H1 (cell line): ENCODE data around the gene FGFBP2. TPM values are rescaled to one million over a fixed set of nuclear protein-coding genes. Genes with fewer than 3 reads are reported as not detected.

Experiments
- FOSL1 ChIP-seq: IDR thresholded peaks from 2 replicates; pipeline ENCODE4 v1.6.1; 2011; ENCODE audit warnings: mild to moderate bottlenecking, low read depth, low read length, moderate library complexity; ENCODE audit not compliant: insufficient read depth
- KDM4A ChIP-seq: IDR thresholded peaks from one replicate; pipeline ENCODE4 v1.7.1; 2012; ENCODE audit warnings: low read depth, mild to moderate bottlenecking, moderate library complexity, low read length, inconsistent platforms; ENCODE audit not compliant: severe bottlenecking
- MAX ChIP-seq: IDR thresholded peaks from 2 replicates; pipeline ENCODE4 v1.6.1; 2012; ENCODE audit warnings: inconsistent platforms
- NRF1 ChIP-seq: IDR thresholded peaks from 2 replicates; pipeline ENCODE4 v1.6.1; 2011; ENCODE audit warnings: mild to moderate bottlenecking, low read depth, low read length, improper control_type of control experiment
- SP2 ChIP-seq: IDR thresholded peaks from 2 replicates; pipeline ENCODE4 v1.6.1; 2012; ENCODE audit warnings: mild to moderate bottlenecking, low read length, inconsistent platforms
- SUZ12 ChIP-seq: fragments of 200-600 bp; sonication (generic); IDR thresholded peaks from 2 replicates; pipeline ENCODE4 v1.6.1; 2012; ENCODE audit warnings: mild to moderate bottlenecking, inconsistent platforms, low read length, moderate library complexity, mixed read lengths
- polyA plus RNA-seq, 7 experiments: library from polyadenylated mRNA; depleted of rRNA in 3 of 7; stranded (reverse) in 5 of 7; unstranded in 2 of 7; fragments of >200 nt in 5 of 7; fragments of 200-250 nt in 2 of 7; gene quantifications; 1 replicate in 5 of 7; 2 replicates in 1 of 7; 4 replicates in 1 of 7; pipeline versions ENCODE4 v1.2.1 to v1.2.3, GENCODE V29; 2011 to 2013; ENCODE audit warnings: missing spikeins in 2 of 7, mixed read lengths in 2 of 7
- total RNA-seq: library from RNA; stranded (reverse); fragmentation: NEBNext Ultra II Directional; extraction: Animal tissue kit (Norgen Biotek cat#: 25700); gene quantifications from 2 replicates; pipeline ENCODE4 v1.2.1, GENCODE V29; 2021
- TF ChIP-seq, protein P1 (sequence below): fragments of 300-600 bp; sonication (generic); IDR thresholded peaks from 2 replicates; pipeline ENCODE4 v1.7.1; 2012; ENCODE audit warnings: low read length, moderate library complexity, mild to moderate bottlenecking, inconsistent platforms; ENCODE audit not compliant: insufficient replicate concordance

FGFBP2 gene
- total and polyA plus RNA-seq, 2 of the 8 experiments (the other 6 are each of a cell fraction or from before 2014, with no cell fraction given): 0.15 TPM; not detected in 1

- TF ChIP-seq SP2 (no peak), MAX (no peak), SUZ12 (no peak), NRF1 (no peak), FOSL1 (no peak), KDM4A (no peak)
- TF ChIP-seq, protein P1, sequence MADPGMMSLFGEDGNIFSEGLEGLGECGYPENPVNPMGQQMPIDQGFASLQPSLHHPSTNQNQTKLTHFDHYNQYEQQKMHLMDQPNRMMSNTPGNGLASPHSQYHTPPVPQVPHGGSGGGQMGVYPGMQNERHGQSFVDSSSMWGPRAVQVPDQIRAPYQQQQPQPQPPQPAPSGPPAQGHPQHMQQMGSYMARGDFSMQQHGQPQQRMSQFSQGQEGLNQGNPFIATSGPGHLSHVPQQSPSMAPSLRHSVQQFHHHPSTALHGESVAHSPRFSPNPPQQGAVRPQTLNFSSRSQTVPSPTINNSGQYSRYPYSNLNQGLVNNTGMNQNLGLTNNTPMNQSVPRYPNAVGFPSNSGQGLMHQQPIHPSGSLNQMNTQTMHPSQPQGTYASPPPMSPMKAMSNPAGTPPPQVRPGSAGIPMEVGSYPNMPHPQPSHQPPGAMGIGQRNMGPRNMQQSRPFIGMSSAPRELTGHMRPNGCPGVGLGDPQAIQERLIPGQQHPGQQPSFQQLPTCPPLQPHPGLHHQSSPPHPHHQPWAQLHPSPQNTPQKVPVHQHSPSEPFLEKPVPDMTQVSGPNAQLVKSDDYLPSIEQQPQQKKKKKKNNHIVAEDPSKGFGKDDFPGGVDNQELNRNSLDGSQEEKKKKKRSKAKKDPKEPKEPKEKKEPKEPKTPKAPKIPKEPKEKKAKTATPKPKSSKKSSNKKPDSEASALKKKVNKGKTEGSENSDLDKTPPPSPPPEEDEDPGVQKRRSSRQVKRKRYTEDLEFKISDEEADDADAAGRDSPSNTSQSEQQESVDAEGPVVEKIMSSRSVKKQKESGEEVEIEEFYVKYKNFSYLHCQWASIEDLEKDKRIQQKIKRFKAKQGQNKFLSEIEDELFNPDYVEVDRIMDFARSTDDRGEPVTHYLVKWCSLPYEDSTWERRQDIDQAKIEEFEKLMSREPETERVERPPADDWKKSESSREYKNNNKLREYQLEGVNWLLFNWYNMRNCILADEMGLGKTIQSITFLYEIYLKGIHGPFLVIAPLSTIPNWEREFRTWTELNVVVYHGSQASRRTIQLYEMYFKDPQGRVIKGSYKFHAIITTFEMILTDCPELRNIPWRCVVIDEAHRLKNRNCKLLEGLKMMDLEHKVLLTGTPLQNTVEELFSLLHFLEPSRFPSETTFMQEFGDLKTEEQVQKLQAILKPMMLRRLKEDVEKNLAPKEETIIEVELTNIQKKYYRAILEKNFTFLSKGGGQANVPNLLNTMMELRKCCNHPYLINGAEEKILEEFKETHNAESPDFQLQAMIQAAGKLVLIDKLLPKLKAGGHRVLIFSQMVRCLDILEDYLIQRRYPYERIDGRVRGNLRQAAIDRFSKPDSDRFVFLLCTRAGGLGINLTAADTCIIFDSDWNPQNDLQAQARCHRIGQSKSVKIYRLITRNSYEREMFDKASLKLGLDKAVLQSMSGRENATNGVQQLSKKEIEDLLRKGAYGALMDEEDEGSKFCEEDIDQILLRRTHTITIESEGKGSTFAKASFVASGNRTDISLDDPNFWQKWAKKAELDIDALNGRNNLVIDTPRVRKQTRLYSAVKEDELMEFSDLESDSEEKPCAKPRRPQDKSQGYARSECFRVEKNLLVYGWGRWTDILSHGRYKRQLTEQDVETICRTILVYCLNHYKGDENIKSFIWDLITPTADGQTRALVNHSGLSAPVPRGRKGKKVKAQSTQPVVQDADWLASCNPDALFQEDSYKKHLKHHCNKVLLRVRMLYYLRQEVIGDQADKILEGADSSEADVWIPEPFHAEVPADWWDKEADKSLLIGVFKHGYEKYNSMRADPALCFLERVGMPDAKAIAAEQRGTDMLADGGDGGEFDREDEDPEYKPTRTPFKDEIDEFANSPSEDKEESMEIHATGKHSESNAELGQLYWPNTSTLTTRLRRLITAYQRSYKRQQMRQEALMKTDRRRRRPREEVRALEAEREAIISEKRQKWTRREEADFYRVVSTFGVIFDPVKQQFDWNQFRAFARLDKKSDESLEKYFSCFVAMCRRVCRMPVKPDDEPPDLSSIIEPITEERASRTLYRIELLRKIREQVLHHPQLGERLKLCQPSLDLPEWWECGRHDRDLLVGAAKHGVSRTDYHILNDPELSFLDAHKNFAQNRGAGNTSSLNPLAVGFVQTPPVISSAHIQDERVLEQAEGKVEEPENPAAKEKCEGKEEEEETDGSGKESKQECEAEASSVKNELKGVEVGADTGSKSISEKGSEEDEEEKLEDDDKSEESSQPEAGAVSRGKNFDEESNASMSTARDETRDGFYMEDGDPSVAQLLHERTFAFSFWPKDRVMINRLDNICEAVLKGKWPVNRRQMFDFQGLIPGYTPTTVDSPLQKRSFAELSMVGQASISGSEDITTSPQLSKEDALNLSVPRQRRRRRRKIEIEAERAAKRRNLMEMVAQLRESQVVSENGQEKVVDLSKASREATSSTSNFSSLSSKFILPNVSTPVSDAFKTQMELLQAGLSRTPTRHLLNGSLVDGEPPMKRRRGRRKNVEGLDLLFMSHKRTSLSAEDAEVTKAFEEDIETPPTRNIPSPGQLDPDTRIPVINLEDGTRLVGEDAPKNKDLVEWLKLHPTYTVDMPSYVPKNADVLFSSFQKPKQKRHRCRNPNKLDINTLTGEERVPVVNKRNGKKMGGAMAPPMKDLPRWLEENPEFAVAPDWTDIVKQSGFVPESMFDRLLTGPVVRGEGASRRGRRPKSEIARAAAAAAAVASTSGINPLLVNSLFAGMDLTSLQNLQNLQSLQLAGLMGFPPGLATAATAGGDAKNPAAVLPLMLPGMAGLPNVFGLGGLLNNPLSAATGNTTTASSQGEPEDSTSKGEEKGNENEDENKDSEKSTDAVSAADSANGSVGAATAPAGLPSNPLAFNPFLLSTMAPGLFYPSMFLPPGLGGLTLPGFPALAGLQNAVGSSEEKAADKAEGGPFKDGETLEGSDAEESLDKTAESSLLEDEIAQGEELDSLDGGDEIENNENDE: no peak
Observed at GRCh38 chr4:15947684-15948083, 15.3 kb downstream of the FGFBP2 start (continued).
